K562 (cell line): ENCODE data around the gene HERPUD2. TPM values are rescaled to one million over a fixed set of nuclear protein-coding genes. Genes with fewer than 3 reads are reported as not detected.

Experiments used
- ATAC-seq: fragments of 200-7000 bp; cut with Tn5 transposase; 3 replicates; pipeline ENCODE4 v1.9.1; 2020; ENCODE audit warnings: moderate library complexity
- BruUV-seq: library from RNA; stranded (reverse); fragments of 400-500 nt; replicated peaks from 2 replicates; lab custom pipeline; 2021; lab: Mats Ljungman, UMichigan
- CTCF ChIA-PET: fragments of 300-600 bp; formaldehyde crosslinking; extraction: SDS; loops from one replicate; lab custom pipeline; 2021; ENCODE audit warnings: low intra/inter-chr PET ratio; lab: Yijun Ruan, JAX
- POLR2A ChIA-PET: fragments of 300-600, 350-650 bp; sonication (Branson Sonifier 250); formaldehyde crosslinking; extraction: SDS; loops from one replicate; lab custom pipeline; 2021; ENCODE audit warnings: antibody characterized with exemption, inconsistent platforms; lab: Yijun Ruan, JAX
- DNase-seq, 4 experiments: peaks; one replicate each; pipeline versions ENCODE4 v3.0.0 to v3.0.0-alpha.2; 2011 to 2018; ENCODE audit warnings: low spot score in 3 of 4, mixed read lengths in 3 of 4; ENCODE audit errors: extremely low read depth in 1 of 4
- FAIRE-seq: peaks from 2 replicates; lab custom pipeline; 2011; peaks lifted over from hg19 to GRCh38; lab: Jason Lieb, UNC
- H2AFZ ChIP-seq: 2 replicates; pipeline ENCODE4 v1.6.0; 2011; ENCODE audit warnings: low read depth, low read length, control low read depth, inconsistent platforms
- H3K27ac ChIP-seq: fragments of 200-600 bp; 3 replicates; pipeline ENCODE4 v1.8.0; 2011; ENCODE audit warnings: low read depth, mild to moderate bottlenecking, control low read depth, inconsistent platforms, low read length, moderate library complexity, mixed read lengths; ENCODE audit errors: extremely low read depth
- H3K27me3 ChIP-seq, 2 experiments: fragments of 300-600 bp in 1 of 2; 2 replicates in 1 of 2; 3 replicates in 1 of 2; pipeline versions ENCODE4 v1.6.0 to v1.8.0; 2011; ENCODE audit warnings: inconsistent platforms in 2 of 2, low read length in 2 of 2, mild to moderate bottlenecking in 1 of 2, mixed read lengths in 1 of 2, moderate library complexity in 1 of 2; ENCODE audit not compliant: control insufficient read depth in 2 of 2, insufficient read depth in 2 of 2
- H3K36me3 ChIP-seq: fragments of 300-600 bp; 3 replicates; pipeline ENCODE4 v1.8.0; 2011; ENCODE audit warnings: mild to moderate bottlenecking, low read length, inconsistent platforms; ENCODE audit not compliant: control insufficient read depth, insufficient read depth
- H3K4me1 ChIP-seq, 2 experiments: fragments of 200-600 bp in 1 of 2; replicated peaks in 1 of 2; 2 replicates in 1 of 2; 3 replicates in 1 of 2; pipeline versions ENCODE4 v1.5.1 to v1.8.0; 2011; ENCODE audit warnings: inconsistent platforms in 2 of 2, low read length in 2 of 2, mild to moderate bottlenecking in 1 of 2, mixed read lengths in 1 of 2, moderate library complexity in 1 of 2; ENCODE audit not compliant: control insufficient read depth in 2 of 2, insufficient read depth in 2 of 2
- H3K4me2 ChIP-seq: 2 replicates; pipeline ENCODE4 v1.6.1; 2011; ENCODE audit warnings: low read length, control low read depth, inconsistent platforms, mixed read lengths; ENCODE audit not compliant: insufficient read depth
- H3K4me3 ChIP-seq: fragments of 200-600 bp; sonication (generic), shearing (Covaris generic); 2 replicates; pipeline ENCODE4 v1.5.1; 2016; ENCODE audit warnings: control low read depth, inconsistent platforms
- H3K79me2 ChIP-seq: fragments of 200-600 bp; 3 replicates; pipeline ENCODE4 v1.8.0; 2011; ENCODE audit warnings: low read length, inconsistent platforms; ENCODE audit not compliant: control insufficient read depth, insufficient read depth
- H3K9ac ChIP-seq, 2 experiments: 2 replicates each; pipeline versions ENCODE4 v1.6.0 to v1.6.1; 2011; ENCODE audit warnings: low read depth in 2 of 2, low read length in 2 of 2, control low read depth in 1 of 2, inconsistent platforms in 1 of 2, mild to moderate bottlenecking in 1 of 2, mixed read lengths in 1 of 2; ENCODE audit not compliant: insufficient read depth in 1 of 2
- H3K9me1 ChIP-seq: one replicate; pipeline ENCODE4 v1.6.0; 2011; ENCODE audit warnings: inconsistent platforms, mild to moderate bottlenecking, low read length, moderate library complexity; ENCODE audit not compliant: control insufficient read depth, insufficient read depth
- H3K9me3 ChIP-seq: replicated peaks from 2 replicates; pipeline ENCODE4 v1.5.1; 2011; ENCODE audit warnings: low read depth, low read length, inconsistent platforms; ENCODE audit not compliant: control insufficient read depth, insufficient read depth
- H4K20me1 ChIP-seq: replicated peaks from 2 replicates; pipeline ENCODE4 v1.6.1; 2011; ENCODE audit warnings: low read length, inconsistent platforms, mixed read lengths; ENCODE audit not compliant: control insufficient read depth, insufficient read depth
- ARID1B ChIP-seq: fragments of 450-650 bp; IDR thresholded peaks from 2 replicates; pipeline ENCODE4 v1.6.1; 2016; ENCODE audit warnings: antibody characterized with exemption, mild to moderate bottlenecking, inconsistent platforms
- BRCA1 ChIP-seq, 2 experiments: fragments of 450-650 bp in 1 of 2; sonication (generic) in 1 of 2; formaldehyde crosslinking in 1 of 2; IDR thresholded peaks; 2 replicates each; pipeline versions ENCODE4 v1.5.0 to v1.6.1; 2017 to 2020; ENCODE audit warnings: mild to moderate bottlenecking in 1 of 2, missing genetic modification reagents in 1 of 2
- CEBPG ChIP-seq, 3 experiments: fragments of 200-800 bp in 1 of 3; sonication (Bioruptor generic) in 1 of 3; sonication (generic) in 1 of 3; formaldehyde crosslinking in 1 of 3; IDR thresholded peaks in 2 of 3; conservative IDR thresholded peaks in 1 of 3; 2 replicates each; pipeline versions ENCODE4 v1.6.1 to v1.8.0; 2016 to 2022; ENCODE audit warnings: missing compliant biosample characterization in 2 of 3, missing genetic modification characterization in 2 of 3, mild to moderate bottlenecking in 1 of 3, missing genetic modification reagents in 1 of 3
- HNRNPK ChIP-seq: fragments of 200-400 bp; formaldehyde crosslinking; IDR thresholded peaks from one replicate; pipeline ENCODE4 v1.6.1; 2018; ENCODE audit warnings: mild to moderate bottlenecking, low read depth, low read length; ENCODE audit not compliant: poor library complexity, severe bottlenecking
- KLF6 ChIP-seq: fragments of 250-450 bp; sonication (Bioruptor Pico); IDR thresholded peaks from 2 replicates; pipeline ENCODE4 v1.4.0; 2020; ENCODE audit warnings: mild to moderate bottlenecking, moderate library complexity, borderline replicate concordance
- ZNF398 ChIP-seq: fragments of 250-450 bp; sonication (Bioruptor Pico); IDR thresholded peaks from 2 replicates; pipeline ENCODE4 v1.8.0; 2021; ENCODE audit warnings: moderate library complexity, mild to moderate bottlenecking, inconsistent platforms
- ZNF511 ChIP-seq: sonication (generic); formaldehyde crosslinking; IDR thresholded peaks from 2 replicates; pipeline ENCODE4 v1.8.0; 2022; ENCODE audit warnings: mild to moderate bottlenecking, missing genetic modification reagents
- ZNF785 ChIP-seq: fragments of 250-450 bp; sonication (Bioruptor Pico); IDR thresholded peaks from 2 replicates; pipeline ENCODE4 v1.4.0; 2020; ENCODE audit warnings: mild to moderate bottlenecking
- ZNF830 ChIP-seq: fragments of 250-450 bp; sonication (Bioruptor Pico); IDR thresholded peaks from 2 replicates; pipeline ENCODE4 v1.5.0; 2021; ENCODE audit warnings: mild to moderate bottlenecking
- WGBS: fragments of 100-300 bp; shearing (Covaris generic); methylation state at CpG from one replicate; pipeline ENCODE4 v1.1.6; 2016; ENCODE audit warnings: low coverage, mixed read lengths; ENCODE audit not compliant: insufficient coverage; ENCODE audit errors: missing lambda C conversion rate; 5-methylcytosine and 5-hydroxymethylcytosine counted together
- in situ Hi-C: fragments of 300-500 bp; cut with MboI; formaldehyde crosslinking; loops from 4 replicates; pipeline ENCODE4 v1.15.0; 2018; ENCODE audit warnings: inconsistent platforms, mixed read lengths
- intact Hi-C: fragments of 100-400 bp; cut with micrococcal nuclease; formaldehyde crosslinking; loops from 2 replicates; pipeline ENCODE4 v1.14.2; 2022
- polyA plus RNA-seq, 8 experiments: library from polyadenylated mRNA; depleted of rRNA in 4 of 8; stranded (reverse) in 5 of 8; unstranded in 3 of 8; fragments of >200 nt; fragmentation: Nextera tagmentation in 2 of 8; fragmentation: Illumina TruSeq in 1 of 8; extraction: Ambion mirVana in 2 of 8; extraction: Trizol in 1 of 8; gene quantifications; 2 replicates each; pipeline versions ENCODE4 v1.2.1 to v1.2.3, GENCODE V29; 2011 to 2014; ENCODE audit warnings: inconsistent platforms in 1 of 8, missing spikeins in 1 of 8
- total RNA-seq, 7 experiments: library from RNA; depleted of rRNA in 6 of 7; stranded (reverse); fragments of >200 nt in 6 of 7; fragmentation: Illumina TruSeq in 2 of 7; extraction: Trizol in 2 of 7; gene quantifications; 2 replicates each; pipeline versions ENCODE4 v1.2.1 to v1.2.3, GENCODE V29; 2011 to 2021; ENCODE audit warnings: low replicate concordance in 1 of 7

Gene HERPUD2
- total and polyA plus RNA-seq, 9 of the 15 experiments (the other 6 are each of a cell fraction or from before 2014, with no cell fraction given), result 4.1 to 28.5 (median 12.3) TPM

GRCh38 chr7:35613150-35613549, 81.8 kb downstream of the HERPUD2 start:
- BruUV-seq, result no TSS peak
- H3K4me3 ChIP-seq, result no peak overlapping the region
- 0% methylated on average over 2 of the region's 2 CpGs for WGBS
- DNase-seq (no peak), FAIRE-seq (no peak), ATAC-seq (no peak)
- TF ChIP-seq ZNF398 (CRISPR knock-in tag) (no peak), ZNF511 (CRISPR knock-in tag) (no peak), ZNF785 (no peak), ARID1B (no peak), HNRNPK (no peak), CEBPG (CRISPR knock-in tag; IDR thresholded peaks at IDR 0.05) (no peak), CEBPG (tag; conservative IDR thresholded peaks at IDR 0.05 in 1 of 2, IDR thresholded peaks at IDR 0.05 in 1 of 2) (no peak), ZNF830 (CRISPR knock-in tag) (no peak), KLF6 (CRISPR knock-in tag) (no peak), BRCA1 (IDR thresholded peaks at IDR 0.05) (no peak), BRCA1 (CRISPR knock-in tag; IDR thresholded peaks at IDR 0.05) (no peak)
- no peak overlapping the region for H3K4me2 ChIP-seq
- no peak overlapping the region for H2AFZ ChIP-seq
- intact Hi-C loops (no loop called here), in situ Hi-C loops (no loop called here)
- H4K20me1 ChIP-seq, result no peaks in the 10 kb centered on the region
- POLR2A ChIA-PET, result interaction anchor here (0.7 kb wide), 1 partner anchor 186 kb away, joined by 3 read pairs; no protein-coding TSS in a partner anchor
- H3K9ac ChIP-seq, result no peak overlapping the region
- H3K9me3 ChIP-seq, result no peaks in the 10 kb centered on the region
- H3K27ac ChIP-seq, result no peak overlapping the region
- no peaks in the 10 kb centered on the region for H3K79me2 ChIP-seq
- H3K36me3 ChIP-seq, result no peaks in the 10 kb centered on the region
- peaks cover under 1 to 18% of the 10 kb centered on the region in 2 experiments; a peak in 3 of 5 replicates for H3K27me3 ChIP-seq
- CTCF ChIA-PET, result no interaction called here
- H3K9me1 ChIP-seq, result no peaks in the 10 kb centered on the region
- no peaks in the 10 kb centered on the region for H3K4me1 ChIP-seq
